Putamen (tissue), 1 donor: Measurements from ENCODE around the gene ZNF346.
"Not testable (repeated sequence)": the region's sequence is repeated elsewhere in the genome, so short reads cannot be mapped to it uniquely, and the experiment has no call there.

Experiments
- DNase-seq: peaks from one replicate; pipeline ENCODE4 v3.0.0-alpha.2; 2016; ENCODE audit warnings: low spot score

The ZNF346 gene

GRCh38 chr5:177010153-177010552, 12.3 kb upstream of the ZNF346 start:
- no peak for DNase-seq

GRCh38 chr5:177015156-177015555, 7.3 kb upstream of the ZNF346 start:
- DNase-seq = no peak

GRCh38 chr5:177018341-177018740, 4.2 kb upstream of the ZNF346 start:
- DNase-seq = no peak

GRCh38 chr5:177020033-177020432, 2.5 kb upstream of the ZNF346 start:
- no peak for DNase-seq

- DNase-seq = no peak
Measured at GRCh38 chr5:177023303-177023664, 788 bp downstream of the ZNF346 start.

GRCh38 chr5:177024559-177024958, 2.1 kb downstream of the ZNF346 start:
- no peak for DNase-seq

- DNase-seq = no peak
Measured at GRCh38 chr5:177025101-177025601, 2.7 kb downstream of the ZNF346 start.

GRCh38 chr5:177027665-177028064, 5.2 kb downstream of the ZNF346 start:
- no peak for DNase-seq

GRCh38 chr5:177029498-177029897, 7.0 kb downstream of the ZNF346 start:
- DNase-seq = no peak

- no peak for DNase-seq
Measured at GRCh38 chr5:177035976-177036375, 13.5 kb downstream of the ZNF346 start.

GRCh38 chr5:177036443-177036842, 13.9 kb downstream of the ZNF346 start:
- DNase-seq = no peak

GRCh38 chr5:177036921-177037320, 14.4 kb downstream of the ZNF346 start:
- DNase-seq = no peak

GRCh38 chr5:177040814-177041420, 18.4 kb downstream of the ZNF346 start:
- no peak for DNase-seq

- DNase-seq = no peak
Measured at GRCh38 chr5:177041936-177042335, 19.4 kb downstream of the ZNF346 start.

- no peak for DNase-seq
Measured at GRCh38 chr5:177043114-177043513, 20.6 kb downstream of the ZNF346 start.

- no peak for DNase-seq
Measured at GRCh38 chr5:177043958-177044357, 21.5 kb downstream of the ZNF346 start.

- no peak for DNase-seq
Measured at GRCh38 chr5:177044641-177045040, 22.1 kb downstream of the ZNF346 start.

GRCh38 chr5:177045631-177046030, 23.1 kb downstream of the ZNF346 start:
- no peak for DNase-seq

GRCh38 chr5:177048531-177048930, 26.0 kb downstream of the ZNF346 start:
- DNase-seq = not testable (repeated sequence)

GRCh38 chr5:177049285-177049684, 26.8 kb downstream of the ZNF346 start:
- no peak for DNase-seq

- DNase-seq = no peak
Measured at GRCh38 chr5:177064500-177065277, 42.2 kb downstream of the ZNF346 start.

GRCh38 chr5:177065491-177065890, 43.0 kb downstream of the ZNF346 start:
- DNase-seq = no peak

- DNase-seq = no peak
Measured at GRCh38 chr5:177066224-177066623, 43.7 kb downstream of the ZNF346 start.

- DNase-seq = no peak
Measured at GRCh38 chr5:177067503-177067902, 45.0 kb downstream of the ZNF346 start.
